HepG2 (cell line): ENCODE results near the gene BACH2. TPM values are rescaled to one million over a fixed set of nuclear protein-coding genes. Genes with fewer than 3 reads are reported as not detected.

Source experiments
- CSRNP2 ChIP-seq: sonication (generic); formaldehyde crosslinking; conservative IDR thresholded peaks from 2 replicates; pipeline ENCODE4 v1.8.0; 2022; ENCODE audit warnings: low read depth, missing genetic modification reagents
- HOXD1 ChIP-seq: sonication (generic); formaldehyde crosslinking; IDR thresholded peaks from 2 replicates; pipeline ENCODE4 v1.5.0; 2020; ENCODE audit warnings: missing genetic modification reagents
- MXI1 ChIP-seq: IDR thresholded peaks from 3 replicates; pipeline ENCODE4 v1.6.1; 2012; ENCODE audit warnings: low read depth, low read length, inconsistent platforms, borderline replicate concordance
- TRIM22 ChIP-seq: fragments of 450-650 bp; IDR thresholded peaks from 2 replicates; pipeline ENCODE4 v1.6.1; 2017
- ZBTB40 ChIP-seq, 2 experiments: fragments of 450-650 bp in 1 of 2; sonication (generic) in 1 of 2; formaldehyde crosslinking in 1 of 2; IDR thresholded peaks; 2 replicates each; pipeline versions ENCODE4 v1.6.1 to v1.8.0; 2016 to 2022; ENCODE audit warnings: antibody characterized with exemption in 1 of 2, mild to moderate bottlenecking in 1 of 2, missing genetic modification reagents in 1 of 2
- ZHX2 ChIP-seq, 2 experiments: sonication (generic) in 1 of 2; formaldehyde crosslinking in 1 of 2; IDR thresholded peaks; 2 replicates each; pipeline versions ENCODE4 v1.6.1 to v1.9.0; 2014 to 2022; ENCODE audit warnings: antibody characterized with exemption in 1 of 2, borderline replicate concordance in 1 of 2, inconsistent platforms in 1 of 2, low read depth in 1 of 2, missing genetic modification reagents in 1 of 2
- ZIK1 ChIP-seq: sonication (generic); formaldehyde crosslinking; IDR thresholded peaks from 2 replicates; pipeline ENCODE4 v1.5.0; 2020; ENCODE audit warnings: mild to moderate bottlenecking, low read depth, missing genetic modification reagents, borderline replicate concordance
- ZNF607 ChIP-seq: sonication (generic); formaldehyde crosslinking; IDR thresholded peaks from 2 replicates; pipeline ENCODE4 v1.5.1; 2020; ENCODE audit warnings: missing genetic modification reagents, mild to moderate bottlenecking, borderline replicate concordance
- ZSCAN22 ChIP-seq: sonication (generic); formaldehyde crosslinking; IDR thresholded peaks from 2 replicates; pipeline ENCODE4 v1.4.0; 2020; ENCODE audit warnings: mild to moderate bottlenecking, missing genetic modification reagents
- polyA plus RNA-seq, 8 experiments: library from polyadenylated mRNA; depleted of rRNA in 3 of 8; stranded (reverse) in 7 of 8; unstranded in 1 of 8; fragments of >200 nt; fragmentation: Illumina TruSeq in 4 of 8; extraction: Trizol in 4 of 8; gene quantifications; 2 replicates each; pipeline versions ENCODE4 v1.2.1 to v1.2.3, GENCODE V29; 2011 to 2016; ENCODE audit warnings: low read depth in 4 of 8, missing spikeins in 1 of 8, mixed read lengths in 1 of 8; ENCODE audit not compliant: insufficient read depth in 1 of 8
- total RNA-seq, 5 experiments: library from RNA; depleted of rRNA; stranded (reverse); fragments of >200 nt; fragmentation: Illumina TruSeq; extraction: Trizol; gene quantifications; 2 replicates each; pipeline ENCODE4 v1.2.3, GENCODE V29; 2016; ENCODE audit warnings: low read depth in 1 of 5

Gene BACH2
- total and polyA plus RNA-seq, 2 of the 13 experiments (the other 11 are each of a cell fraction or from before 2014, with no cell fraction given), result 0.01 TPM; not detected in 1

- TF ChIP-seq CSRNP2 (0 out of 2 replicates have a peak, but pooled peaks have one; percentile 55), HOXD1 (CRISPR knock-in tag) (0 out of 2 replicates have a peak, but pooled peaks have one; percentile 45), ZIK1 (CRISPR knock-in tag) (no peak), MXI1 (no peak), ZSCAN22 (CRISPR knock-in tag) (no peak), ZNF607 (CRISPR knock-in tag) (peak; percentile 93), ZBTB40 (IDR thresholded peaks at IDR 0.05) (no peak), ZBTB40 (CRISPR knock-in tag; IDR thresholded peaks at IDR 0.05) (peak; percentile 62; the same call in 1 of the 2 replicates), TRIM22 (no peak), ZHX2 (IDR thresholded peaks at IDR 0.05; ENCODE audit: low read depth) (no peak), ZHX2 (CRISPR knock-in tag; IDR thresholded peaks at IDR 0.05; ENCODE audit: borderline replicate concordance) (peak; percentile 80; the same call in 1 of the 2 replicates)
Observed at GRCh38 chr6:89895276-89895874, 401.3 kb downstream of the BACH2 start (continued).
